A549 (cell line): ENCODE results near the gene MEN1. TPM values are rescaled to one million over a fixed set of nuclear protein-coding genes. Genes with fewer than 3 reads are reported as not detected.

Experiments
- ATAC-seq, 2 experiments: fragments of 200-7000 bp in 1 of 2; fragments of >200 bp in 1 of 2; cut with Nextera tagmentation in 1 of 2; cut with Tn5 transposase in 1 of 2; 3 replicates each; pipeline versions ENCODE4 v1.8.0 to v1.9.1; 2018 to 2020; ENCODE audit warnings: mild to moderate bottlenecking in 1 of 2, moderate library complexity in 1 of 2
- CTCF ChIA-PET: fragments of 300-600 bp; sonication (Branson Sonifier 250); formaldehyde crosslinking; extraction: SDS; loops from one replicate; lab custom pipeline; 2021; ENCODE audit warnings: antibody characterized with exemption, inconsistent platforms; lab: Yijun Ruan, JAX
- POLR2A ChIA-PET: fragments of 350-600 bp; formaldehyde crosslinking; extraction: SDS; loops from one replicate; lab custom pipeline; 2021; ENCODE audit warnings: antibody characterized with exemption, inconsistent platforms; lab: Yijun Ruan, JAX
- DNase-seq, 2 experiments: peaks; one replicate each; pipeline versions ENCODE4 v3.0.0 to v3.0.0-alpha.2; 2011 to 2016; ENCODE audit warnings: low read depth in 1 of 2, low spot score in 1 of 2
- FAIRE-seq: peaks from 2 replicates; lab custom pipeline; 2011; peaks lifted over from hg19 to GRCh38; lab: Jason Lieb, UNC
- H3K27ac ChIP-seq, 2 experiments: fragments of >200 bp; sonication (Bioruptor Twin); formaldehyde crosslinking; 3 replicates each; pipeline ENCODE4 v1.5.1; 2016 to 2017
- H3K4me1 ChIP-seq: fragments of >200 bp; sonication (Bioruptor Twin); formaldehyde crosslinking; 3 replicates; pipeline ENCODE4 v1.6.1; 2016
- H3K4me2 ChIP-seq: fragments of >200 bp; sonication (Bioruptor Twin); formaldehyde crosslinking; 3 replicates; pipeline ENCODE4 v1.6.1; 2016
- H3K4me3 ChIP-seq: fragments of >200 bp; sonication (Bioruptor Twin); formaldehyde crosslinking; 3 replicates; pipeline ENCODE4 v1.5.1; 2016
- H3K9me3 ChIP-seq: fragments of >200 bp; sonication (Bioruptor Twin); formaldehyde crosslinking; 3 replicates; pipeline ENCODE4 v1.6.1; 2016
- BCL3 ChIP-seq: fragments of >200 bp; sonication (Bioruptor Twin); formaldehyde crosslinking; IDR thresholded peaks from 3 replicates; pipeline ENCODE4 v1.6.1; 2016
- CBX2 ChIP-seq: fragments of 200-600 bp; sonication (generic); IDR thresholded peaks from 2 replicates; pipeline ENCODE4 v1.6.1; 2016; ENCODE audit warnings: low read depth, mild to moderate bottlenecking, borderline replicate concordance
- CBX8 ChIP-seq: fragments of 200-600 bp; sonication (generic); IDR thresholded peaks from 2 replicates; pipeline ENCODE4 v1.6.1; 2016
- CHD4 ChIP-seq: fragments of 200-600 bp; sonication (generic); IDR thresholded peaks from 2 replicates; pipeline ENCODE4 v1.6.1; 2016; ENCODE audit warnings: antibody characterized with exemption, mild to moderate bottlenecking, borderline replicate concordance
- E2F6 ChIP-seq: IDR thresholded peaks from 2 replicates; pipeline ENCODE4 v1.6.1; 2012; ENCODE audit warnings: low read depth, borderline replicate concordance
- EHMT2 ChIP-seq: fragments of 200-600 bp; sonication (generic); IDR thresholded peaks from 2 replicates; pipeline ENCODE4 v1.6.1; 2016; ENCODE audit warnings: antibody characterized with exemption, low read depth, mild to moderate bottlenecking, moderate library complexity
- ESRRA ChIP-seq: fragments of 150-350 bp; IDR thresholded peaks from 2 replicates; pipeline ENCODE4 v1.6.1; 2014; ENCODE audit warnings: mild to moderate bottlenecking, low read length, borderline replicate concordance
- GATA3 ChIP-seq: IDR thresholded peaks from 2 replicates; pipeline ENCODE4 v1.6.1; 2012; ENCODE audit warnings: borderline replicate concordance
- HOXA7 ChIP-seq: fragments of 250-450 bp; sonication (Bioruptor Pico); IDR thresholded peaks from 2 replicates; pipeline ENCODE4 v1.5.0; 2020; ENCODE audit warnings: mild to moderate bottlenecking, moderate library complexity
- KDM5A ChIP-seq: fragments of 200-600 bp; sonication (generic); IDR thresholded peaks from 2 replicates; pipeline ENCODE4 v1.6.1; 2016; ENCODE audit warnings: antibody characterized with exemption, mild to moderate bottlenecking
- MAX ChIP-seq: IDR thresholded peaks from 2 replicates; pipeline ENCODE4 v1.6.1; 2012
- NPAS2 ChIP-seq: fragments of 250-450 bp; sonication (Bioruptor Pico); IDR thresholded peaks from 2 replicates; pipeline ENCODE4 v1.8.0; 2022; ENCODE audit warnings: mild to moderate bottlenecking, moderate library complexity, borderline replicate concordance
- NR3C1 ChIP-seq: fragments of >200 bp; sonication (Bioruptor Twin); formaldehyde crosslinking; IDR thresholded peaks from 3 replicates; pipeline ENCODE4 v1.6.1; 2017
- REST ChIP-seq: fragments of 200-600 bp; sonication (generic); IDR thresholded peaks from 2 replicates; pipeline ENCODE4 v1.6.1; 2016; ENCODE audit warnings: antibody characterized with exemption, mild to moderate bottlenecking, moderate library complexity
- ZNF302 ChIP-seq: fragments of 250-450 bp; sonication (Bioruptor Pico); IDR thresholded peaks from 2 replicates; pipeline ENCODE4 v1.9.0; 2021; ENCODE audit warnings: inconsistent platforms, mild to moderate bottlenecking, moderate library complexity
- WGBS: methylation state at CpG from one replicate; pipeline ENCODE4 v1.1.6; 2017; ENCODE audit errors: missing lambda C conversion rate; 5-methylcytosine and 5-hydroxymethylcytosine counted together
- polyA plus RNA-seq, 4 experiments: library from polyadenylated mRNA; depleted of rRNA in 3 of 4; stranded (reverse); fragments of >200 nt; fragmentation: RNase III in 1 of 4; extraction: RNeasy Plus Mini Kit Qiagen cat#74134 plus additional on column Dnase treatment in 1 of 4; gene quantifications; 2 replicates in 3 of 4; 3 replicates in 1 of 4; pipeline ENCODE4 v1.2.3, GENCODE V29; 2011 to 2017

Gene MEN1
- polyA plus RNA-seq, 2 of the 4 experiments (the other 2 are of a cell fraction): 17.0 to 34.7 TPM

- no peak for TF ChIP-seq REST
Observed at GRCh38 chr11:64790205-64791095, 19.9 kb downstream of the MEN1 start (continued).

GRCh38 chr11:64789331-64790204 is 20.8 kb downstream of the MEN1 start:
- POLR2A ChIA-PET: no interaction called here
- WGBS: 90% methylated on average over 9 of the region's 15 CpGs
- no peak overlapping the region for H3K4me2 ChIP-seq
- CTCF ChIA-PET: interaction anchor here (0.6 to 9.7 kb wide), 3 partner anchors 11 to 561 kb away, joined by 3 to 79 read pairs (median 20); partner anchors contain the start of gene MAP4K2
- H3K4me3 ChIP-seq: no peak overlapping the region
- no peak overlapping the region for H3K27ac ChIP-seq
- TF ChIP-seq GATA3 (no peak), ESRRA (no peak), EHMT2 (no peak), KDM5A (no peak), ZNF302 (CRISPR knock-in tag) (no peak), MAX (no peak), NPAS2 (CRISPR knock-in tag) (no peak), BCL3 (no peak), CBX8 (no peak), E2F6 (no peak), HOXA7 (no peak), CBX2 (no peak), CHD4 (no peak), NR3C1 (no peak)
- TF ChIP-seq, all 56 proteins: peak for 0
- no peaks in the 10 kb centered on the region for H3K9me3 ChIP-seq
- FAIRE-seq: no peak
- no peak for ATAC-seq
- DNase-seq: no peak
- H3K4me1 ChIP-seq: no peaks in the 10 kb centered on the region
